NCI-H510A (cell line): ENCODE results near the gene EIF4G3.
"Not testable (repeated sequence)": the region's sequence is repeated elsewhere in the genome, so short reads cannot be mapped to it uniquely, and the experiment has no call there.

ENCODE experiments used
- DNase-seq: peaks from one replicate; lab custom pipeline; 2025; lab: John Stamatoyannopoulos, UW

EIF4G3 gene

GRCh38 chr1:21024918-21025317 lies 151.8 kb downstream of the EIF4G3 start:
- no peak for DNase-seq

DNA sequence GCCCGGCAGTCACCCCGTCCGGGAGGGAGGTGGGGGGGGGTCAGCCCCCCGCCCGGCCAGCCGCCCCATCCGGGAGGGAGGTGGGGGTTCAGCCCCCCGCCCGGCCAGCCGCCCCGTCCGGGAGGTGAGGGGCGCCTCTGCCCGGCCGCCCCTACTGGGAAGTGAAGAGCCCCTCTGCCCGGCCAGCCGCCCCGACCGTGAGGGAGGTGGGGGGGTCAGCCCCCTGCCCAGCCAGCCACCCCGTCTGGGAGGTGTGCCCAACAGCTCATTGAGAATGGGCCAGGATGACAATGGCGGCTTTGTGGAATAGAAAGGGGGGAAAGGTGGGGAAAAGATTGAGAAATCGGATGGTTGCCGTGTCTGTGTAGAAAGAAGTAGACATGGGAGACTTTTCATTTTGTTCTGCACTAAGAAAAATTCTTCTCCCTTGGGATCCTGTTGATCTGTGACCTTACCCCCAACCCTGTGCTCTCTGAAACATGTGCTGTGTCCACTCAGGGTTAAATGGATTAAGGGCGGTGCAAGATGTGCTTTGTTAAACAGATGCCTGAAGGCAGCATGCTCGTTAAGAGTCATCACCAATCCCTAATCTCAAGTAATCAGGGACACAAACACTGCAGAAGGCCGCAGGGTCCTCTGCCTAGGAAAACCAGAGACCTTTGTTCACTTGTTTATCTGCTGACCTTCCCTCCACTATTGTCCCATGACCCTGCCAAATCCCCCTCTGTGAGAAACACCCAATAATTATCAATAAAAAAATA lies 152.4 kb downstream of the EIF4G3 start:
- not testable (repeated sequence) for DNase-seq

DNA sequence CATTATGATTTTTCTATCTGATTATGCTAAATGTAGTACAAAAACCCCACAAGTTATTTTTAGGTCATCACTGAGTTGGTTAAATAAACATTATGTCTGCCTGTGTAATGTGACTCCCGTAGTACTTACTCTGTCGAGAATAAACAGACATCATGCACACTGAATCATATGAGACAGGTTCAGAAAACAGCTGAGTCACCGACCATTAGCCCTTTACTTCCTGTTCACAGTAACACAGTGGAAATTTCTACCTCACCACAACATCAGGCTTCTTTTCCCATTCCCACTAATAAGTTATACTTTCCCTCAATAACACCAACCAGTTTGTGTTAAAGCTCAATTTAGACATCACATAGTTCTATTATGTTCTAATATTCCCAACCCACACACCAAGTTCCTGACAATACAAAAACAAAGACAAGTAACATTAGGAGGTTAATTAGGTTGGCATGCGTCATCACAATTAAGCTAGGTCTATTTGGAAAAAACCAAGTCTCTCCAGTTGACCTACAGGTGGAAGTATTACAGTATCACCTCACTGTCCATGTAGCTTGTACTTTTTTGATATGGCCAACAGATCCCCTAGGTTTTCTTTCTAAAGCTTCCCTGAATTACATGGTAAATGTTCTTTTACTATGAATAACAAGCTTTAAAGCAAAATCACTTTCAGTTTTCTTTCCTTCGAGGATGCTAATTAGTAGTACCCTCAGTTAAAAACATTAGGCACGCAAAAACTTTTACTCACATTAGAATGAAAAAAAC lies 154.2 kb downstream of the EIF4G3 start:
- peak; percentile 98 for DNase-seq

DNA sequence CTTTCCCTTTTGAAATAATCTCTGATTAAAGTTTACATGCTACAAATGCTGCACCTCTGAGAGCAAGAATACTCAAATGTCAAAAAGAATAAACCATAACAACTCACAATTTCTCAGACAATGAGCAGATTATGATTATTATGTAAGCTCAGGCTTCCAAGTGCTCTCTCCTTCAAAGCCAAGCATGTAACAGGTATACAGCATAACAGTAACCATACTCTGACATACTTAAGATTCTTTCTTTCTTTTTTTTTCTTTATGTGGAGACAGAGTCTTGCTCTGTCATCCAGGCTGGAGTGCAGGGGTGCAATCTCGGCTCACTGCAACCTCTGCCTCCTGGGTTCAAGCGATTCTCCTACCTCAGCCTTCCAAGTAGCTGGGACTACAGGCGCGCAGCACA lies 155.4 kb downstream of the EIF4G3 start:
- no peak for DNase-seq

- no peak for DNase-seq
These were observed 156.5 kb downstream of the EIF4G3 start for GRCh38 chr1:21020151-21020550.

DNA sequence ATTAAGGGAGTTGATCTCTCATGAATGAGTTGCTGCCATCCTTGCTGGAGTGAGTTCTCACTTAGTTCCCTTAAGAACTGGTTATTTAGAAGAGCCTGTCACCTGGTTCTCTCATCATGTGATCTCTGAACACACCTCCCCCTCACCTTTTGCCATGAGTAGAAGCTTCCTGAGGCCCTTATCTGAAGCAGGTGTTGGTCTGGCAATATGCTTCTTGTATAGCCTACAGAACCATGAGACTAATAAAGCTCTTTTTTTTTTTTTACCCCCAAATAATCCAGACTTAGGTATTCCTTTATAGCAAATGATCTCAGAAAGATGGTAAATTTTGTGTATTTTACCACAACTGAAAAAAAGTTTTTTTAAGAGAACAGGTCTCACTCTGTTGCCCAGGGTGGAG lies 158.0 kb downstream of the EIF4G3 start:
- DNase-seq: peak; percentile 14

GRCh38 chr1:21013510-21013909 lies 163.2 kb downstream of the EIF4G3 start:
- DNase-seq: no peak

DNA sequence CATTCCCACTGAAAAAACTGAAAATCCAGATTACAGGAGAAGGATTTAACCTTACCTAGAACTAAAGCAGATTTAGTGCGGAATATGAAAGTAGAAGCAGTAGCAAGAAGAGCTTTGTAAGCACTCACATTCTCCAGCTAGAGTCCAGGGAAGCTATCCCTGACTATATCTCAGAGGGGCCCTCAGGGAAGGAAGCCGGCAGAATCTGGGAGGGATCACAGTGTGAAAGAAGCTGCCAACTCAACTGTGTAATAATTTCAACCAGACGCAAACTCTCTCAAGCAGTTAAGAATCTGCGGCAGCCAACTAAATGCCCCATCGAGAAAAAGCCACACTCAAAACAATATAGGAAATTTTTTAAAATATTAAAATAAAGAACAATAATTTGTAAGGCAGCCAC lies 163.8 kb downstream of the EIF4G3 start:
- no peak for DNase-seq

GRCh38 chr1:21007876-21008275 lies 168.8 kb downstream of the EIF4G3 start:
- DNase-seq: peak; percentile 59

- DNase-seq: no peak
These were observed 171.0 kb downstream of the EIF4G3 start for GRCh38 chr1:21005466-21006239.

GRCh38 chr1:21003281-21004045 lies 173.2 kb downstream of the EIF4G3 start:
- no peak for DNase-seq

DNA sequence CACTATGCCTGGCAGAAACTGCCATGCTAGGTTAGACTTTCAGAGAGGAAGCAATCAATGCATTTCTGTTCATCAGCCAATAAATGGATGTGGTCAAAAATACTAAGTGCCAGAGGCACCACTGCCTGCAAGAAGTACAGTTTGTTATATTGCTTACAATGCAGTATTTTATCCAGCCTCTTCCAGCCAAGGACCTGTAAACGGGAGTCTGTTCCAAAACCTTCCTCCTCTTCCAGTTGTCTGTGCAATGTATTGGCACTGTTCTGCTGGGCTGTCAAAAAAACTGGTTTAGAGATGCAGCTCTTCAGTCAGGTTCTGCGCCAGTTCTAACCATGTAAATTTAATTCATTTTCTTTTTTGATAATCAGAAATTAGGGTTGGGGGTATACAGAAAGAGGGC lies 175.7 kb downstream of the EIF4G3 start:
- no peak for DNase-seq

DNA sequence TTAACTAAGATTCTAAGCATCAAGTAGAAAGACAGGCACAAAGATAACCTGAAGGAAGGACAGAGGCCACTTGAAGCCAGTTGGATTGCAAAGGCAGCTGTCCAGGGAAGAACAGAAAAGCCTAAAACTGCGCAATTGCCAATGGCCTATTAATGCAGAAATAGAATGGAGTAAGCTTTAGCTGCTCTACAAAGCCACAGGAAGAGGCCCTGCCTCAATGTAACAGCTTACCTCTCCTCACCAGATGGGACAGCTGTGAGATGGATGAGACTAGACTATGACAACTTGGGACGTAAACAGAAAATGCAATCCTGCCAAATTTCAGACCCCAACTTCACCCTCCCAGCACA lies 176.5 kb downstream of the EIF4G3 start:
- DNase-seq: no peak

- DNase-seq: no peak
These were observed 177.0 kb downstream of the EIF4G3 start for GRCh38 chr1:20999525-21000244.

GRCh38 chr1:20998826-20999225 lies 177.9 kb downstream of the EIF4G3 start:
- no peak for DNase-seq

DNA sequence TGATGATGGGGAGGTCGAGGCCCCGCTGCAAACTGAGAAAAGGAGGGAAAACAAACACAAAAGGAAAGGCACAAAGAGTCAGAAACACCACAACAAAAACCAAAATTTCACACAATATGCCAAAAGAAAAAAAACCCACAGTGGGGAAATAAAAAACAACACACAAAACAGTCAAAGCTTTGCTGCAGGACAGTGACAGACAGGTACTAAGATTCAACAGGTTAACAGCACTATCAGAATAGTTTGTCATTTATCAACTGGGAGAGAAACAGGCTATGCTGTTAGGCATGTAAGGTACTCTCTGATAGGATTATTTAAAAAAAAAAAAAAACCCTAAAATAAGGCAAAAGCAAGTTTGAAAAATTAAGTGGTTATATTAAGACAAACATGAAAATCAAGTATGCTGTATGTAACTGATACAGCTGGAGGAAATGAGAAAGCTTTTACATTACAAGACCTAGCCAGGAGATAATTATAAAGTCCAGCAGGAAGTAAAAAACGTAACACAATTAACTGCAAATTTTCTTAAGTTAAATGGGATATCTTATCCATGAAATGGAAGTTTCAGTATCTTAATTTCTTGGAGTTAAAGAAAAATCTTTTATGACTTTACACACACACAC lies 179.0 kb downstream of the EIF4G3 start:
- DNase-seq: no peak

DNA sequence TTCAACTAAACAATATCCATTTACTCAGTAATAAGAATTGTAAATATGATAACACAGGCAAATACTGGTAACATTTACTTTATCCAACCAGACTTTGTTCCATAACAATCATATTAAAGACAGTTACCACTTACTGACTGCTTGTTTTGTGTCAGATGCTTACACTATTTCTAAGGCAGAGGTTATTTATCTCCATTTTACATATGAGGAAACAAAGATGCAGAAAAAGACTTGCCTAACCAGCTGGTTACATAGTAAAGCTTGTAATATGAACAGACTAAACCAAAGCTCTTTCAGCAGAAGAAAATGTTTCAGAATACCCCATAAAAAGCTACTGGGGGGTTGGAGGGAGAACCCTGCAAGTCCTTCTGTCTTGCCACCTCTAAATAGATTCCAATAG lies 180.1 kb downstream of the EIF4G3 start:
- DNase-seq: no peak

DNA sequence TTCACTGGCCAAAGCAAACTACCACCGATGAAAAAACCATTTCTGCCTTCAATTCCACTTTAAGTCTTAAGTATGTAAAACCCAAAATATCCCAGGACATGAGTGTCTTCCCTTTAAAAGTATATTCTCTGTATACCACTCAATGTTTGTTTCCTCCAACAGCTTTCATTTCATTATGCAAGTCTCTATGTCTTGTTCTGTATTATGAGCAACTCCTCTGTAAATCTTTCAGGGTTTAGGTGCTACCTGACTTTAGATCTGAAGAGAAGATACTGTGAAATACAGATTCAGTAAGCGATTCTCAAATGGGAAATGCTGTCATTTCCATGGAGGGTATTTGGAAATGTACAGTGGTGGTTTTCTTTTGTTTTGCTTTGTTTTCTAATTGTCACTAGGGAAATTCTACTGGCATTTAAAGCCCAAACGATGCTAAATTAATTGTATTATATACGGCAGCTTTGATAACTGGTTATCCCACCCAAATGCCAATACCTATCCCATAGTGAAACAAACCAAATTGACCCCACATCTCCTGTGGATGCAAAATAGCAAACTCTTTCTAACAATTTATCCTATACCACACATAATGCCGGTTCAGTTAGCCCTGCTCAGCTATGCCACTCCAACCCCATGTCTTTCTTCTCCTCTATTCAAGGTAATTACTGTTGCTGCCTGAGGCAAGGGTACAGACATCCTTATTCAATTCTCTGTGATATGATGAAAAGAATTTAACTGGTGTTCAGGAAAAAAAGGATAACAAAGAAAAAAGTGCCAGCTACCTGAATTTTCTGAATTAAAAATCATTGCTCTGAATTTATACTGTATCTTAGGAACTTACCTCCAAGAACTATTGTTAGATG lies 182.8 kb downstream of the EIF4G3 start:
- DNase-seq: no peak

DNA sequence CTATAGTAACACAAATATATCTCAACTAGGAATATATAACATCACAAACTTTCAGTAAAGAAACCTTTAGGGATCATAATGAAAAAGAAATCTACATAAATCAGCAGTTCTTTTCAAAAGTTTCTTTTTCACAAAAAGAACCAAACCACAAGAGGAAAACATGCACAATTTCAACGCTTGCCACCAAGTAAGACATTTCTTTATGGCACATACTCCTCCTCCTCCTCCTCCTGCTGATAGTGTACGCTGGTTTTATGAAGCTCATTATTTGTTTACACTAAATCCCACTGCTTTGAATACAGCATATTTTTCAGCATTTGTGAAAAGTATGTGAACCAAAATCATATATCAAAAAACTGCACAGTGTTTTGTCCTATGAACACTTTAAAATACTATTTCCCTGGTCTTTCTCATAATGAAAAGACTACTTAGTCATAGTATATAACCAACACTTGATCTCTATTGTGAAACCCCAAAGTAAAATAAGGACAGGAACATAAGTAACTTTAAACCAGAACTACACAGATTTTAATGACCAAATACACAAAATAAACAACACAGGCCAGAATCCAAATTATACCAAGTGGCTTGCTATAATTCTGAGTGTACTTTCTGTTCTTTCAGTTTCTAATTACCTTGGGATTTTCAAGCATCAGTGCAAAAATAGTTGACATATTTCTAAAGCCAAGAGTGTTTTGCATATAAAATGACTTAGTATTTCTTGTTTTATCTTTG lies 184.2 kb downstream of the EIF4G3 start:
- DNase-seq: no peak
